Esophagus (tissue), 2 donors: ENCODE data around the gene MYO16. TPM values are rescaled to one million over a fixed set of nuclear protein-coding genes. Genes with fewer than 3 reads are reported as not detected.

ENCODE experiments used
- H3K27ac ChIP-seq, 2 donors: one replicate each; pipeline ENCODE4 v1.5.1; 2013; ENCODE audit warnings: low read depth in 2 of 2, mild to moderate bottlenecking in 2 of 2, inconsistent platforms in 1 of 2, low read length in 1 of 2, moderate library complexity in 1 of 2
- H3K27me3 ChIP-seq, 2 donors: one replicate each; pipeline ENCODE4 v1.6.1; 2013; ENCODE audit warnings: low read length in 2 of 2, control low read depth in 1 of 2, mild to moderate bottlenecking in 1 of 2; ENCODE audit not compliant: insufficient read depth in 2 of 2, control insufficient read depth in 1 of 2
- H3K36me3 ChIP-seq, 2 donors: one replicate each; pipeline ENCODE4 v1.6.1; 2013; ENCODE audit warnings: low read length in 1 of 2; ENCODE audit not compliant: control insufficient read depth in 2 of 2, insufficient read depth in 2 of 2
- H3K4me1 ChIP-seq, 2 donors: one replicate each; pipeline ENCODE4 v1.6.1; 2013; ENCODE audit warnings: low read length in 1 of 2; ENCODE audit not compliant: control insufficient read depth in 2 of 2, insufficient read depth in 2 of 2
- H3K4me3 ChIP-seq, 2 donors: one replicate each; pipeline ENCODE4 v1.5.1; 2013; ENCODE audit warnings: low read length in 2 of 2, mild to moderate bottlenecking in 2 of 2, low read depth in 1 of 2, moderate library complexity in 1 of 2
- H3K9me3 ChIP-seq, 2 donors: one replicate each; pipeline ENCODE4 v1.6.1; 2013; ENCODE audit warnings: mild to moderate bottlenecking in 2 of 2, low read depth in 1 of 2, low read length in 1 of 2, moderate library complexity in 1 of 2; ENCODE audit not compliant: control insufficient read depth in 2 of 2, insufficient read depth in 1 of 2
- WGBS, 2 donors: extraction: QIAGEN DNeasy Blood & Tissue Kit; methylation state at CpG; one replicate each; pipeline ENCODE4 v1.1.7; 2013; 5-methylcytosine and 5-hydroxymethylcytosine counted together
- polyA plus RNA-seq, 2 donors: library from polyadenylated mRNA; stranded (reverse); fragments of 200-250 nt; gene quantifications; one replicate each; pipeline ENCODE4 v1.2.3, GENCODE V29; 2013
- donor health status: healthy with polysubstance abuse.
- donor health status: Bipolar disorder and iron deficiency.

MYO16 gene
- polyA plus RNA-seq, 2 donors, result 0.06 to 0.18 TPM

- H3K27ac ChIP-seq, result no peak overlapping the region
- no peaks in the 10 kb centered on the region for H3K9me3 ChIP-seq
- no peak overlapping the region for H3K4me3 ChIP-seq
- WGBS, 2 donors, result 66 to 73% methylated on average over 5 of the region's 5 CpGs
- H3K36me3 ChIP-seq, result no peaks in the 10 kb centered on the region
- no peaks in the 10 kb centered on the region for H3K27me3 ChIP-seq
- no peaks in the 10 kb centered on the region for H3K4me1 ChIP-seq
Measured at GRCh38 chr13:108926862-108927261, 297.5 kb downstream of the MYO16 start.

GRCh38 chr13:108927615-108928014 lies 298.2 kb downstream of the MYO16 start:
- no peaks in the 10 kb centered on the region for H3K4me1 ChIP-seq
- H3K4me3 ChIP-seq, result no peak overlapping the region
- no peaks in the 10 kb centered on the region for H3K9me3 ChIP-seq
- H3K27me3 ChIP-seq, result no peaks in the 10 kb centered on the region
- H3K36me3 ChIP-seq, result no peaks in the 10 kb centered on the region
- no peak overlapping the region for H3K27ac ChIP-seq
- 84 to 88% methylated on average over 16 of the region's 16 CpGs for WGBS, 2 donors

GRCh38 chr13:108929532-108930206 lies 300.3 kb downstream of the MYO16 start:
- H3K4me1 ChIP-seq, result no peaks in the 10 kb centered on the region
- H3K9me3 ChIP-seq, result no peaks in the 10 kb centered on the region
- H3K4me3 ChIP-seq, result no peak overlapping the region
- H3K27ac ChIP-seq, result no peak overlapping the region
- WGBS, 2 donors, result 29 to 36% methylated on average over 3 of the region's 3 CpGs
- no peaks in the 10 kb centered on the region for H3K36me3 ChIP-seq
- H3K27me3 ChIP-seq, result no peaks in the 10 kb centered on the region

GRCh38 chr13:108932196-108932595 lies 302.8 kb downstream of the MYO16 start:
- Histone ChIP-seq H3K4me3 (no peak overlapping the region), H3K9me3 (no peaks in the 10 kb centered on the region), H3K36me3 (no peaks in the 10 kb centered on the region), H3K27ac (no peak overlapping the region), H3K27me3 (no peaks in the 10 kb centered on the region), H3K4me1 (no peaks in the 10 kb centered on the region)
- WGBS, 2 donors, result 64 to 73% methylated on average over 4 of the region's 4 CpGs

GRCh38 chr13:108933061-108933460 lies 303.6 kb downstream of the MYO16 start:
- no peaks in the 10 kb centered on the region for H3K36me3 ChIP-seq
- no peak overlapping the region for H3K27ac ChIP-seq
- H3K9me3 ChIP-seq, result no peaks in the 10 kb centered on the region
- no peaks in the 10 kb centered on the region for H3K27me3 ChIP-seq
- no peaks in the 10 kb centered on the region for H3K4me1 ChIP-seq
- H3K4me3 ChIP-seq, result no peak overlapping the region

- WGBS, 2 donors, result 80 to 96% methylated on average over 1 of the region's 1 CpG
- Histone ChIP-seq H3K27ac (no peak overlapping the region), H3K9me3 (no peaks in the 10 kb centered on the region), H3K36me3 (no peaks in the 10 kb centered on the region), H3K4me3 (no peak overlapping the region), H3K27me3 (no peaks in the 10 kb centered on the region), H3K4me1 (no peaks in the 10 kb centered on the region)
Measured at GRCh38 chr13:108938155-108938554, 308.7 kb downstream of the MYO16 start.

GRCh38 chr13:108940121-108940520 lies 310.7 kb downstream of the MYO16 start:
- WGBS, 2 donors, result 69 to 80% methylated on average over 2 of the region's 2 CpGs
- no peak overlapping the region for H3K4me3 ChIP-seq
- no peaks in the 10 kb centered on the region for H3K4me1 ChIP-seq
- H3K9me3 ChIP-seq, result no peaks in the 10 kb centered on the region
- H3K27ac ChIP-seq, result no peak overlapping the region
- no peaks in the 10 kb centered on the region for H3K36me3 ChIP-seq
- no peaks in the 10 kb centered on the region for H3K27me3 ChIP-seq

GRCh38 chr13:108943842-108944241 lies 314.4 kb downstream of the MYO16 start:
- Histone ChIP-seq H3K27ac (no peak overlapping the region), H3K27me3 (no peaks in the 10 kb centered on the region), H3K36me3 (no peaks in the 10 kb centered on the region), H3K4me3 (no peak overlapping the region), H3K4me1 (no peaks in the 10 kb centered on the region), H3K9me3 (no peaks in the 10 kb centered on the region)
- 90 to 93% methylated on average over 7 of the region's 7 CpGs for WGBS, 2 donors

GRCh38 chr13:108944760-108945159 lies 315.3 kb downstream of the MYO16 start:
- Histone ChIP-seq H3K27me3 (no peaks in the 10 kb centered on the region), H3K9me3 (no peaks in the 10 kb centered on the region), H3K27ac (no peak overlapping the region), H3K36me3 (no peaks in the 10 kb centered on the region), H3K4me1 (no peaks in the 10 kb centered on the region), H3K4me3 (no peak overlapping the region)
- WGBS, 2 donors, result 56 to 60% methylated on average over 4 of the region's 4 CpGs

- WGBS, 2 donors, result 73 to 76% methylated on average over 8 of the region's 8 CpGs
- H3K27ac ChIP-seq, result no peak overlapping the region
Measured at GRCh38 chr13:108947551-108948030, 318.2 kb downstream of the MYO16 start.

More at GRCh38 chr13:108947551-108948030, 318.2 kb downstream of the MYO16 start:
- no peak overlapping the region for H3K4me3 ChIP-seq
- H3K36me3 ChIP-seq, result no peaks in the 10 kb centered on the region
- H3K9me3 ChIP-seq, result no peaks in the 10 kb centered on the region
- no peaks in the 10 kb centered on the region for H3K27me3 ChIP-seq
- no peaks in the 10 kb centered on the region for H3K4me1 ChIP-seq
